Immature natural killer cell (primary cell): ENCODE results near the gene SLC23A1. TPM values are rescaled to one million over a fixed set of nuclear protein-coding genes. Genes with fewer than 3 reads are reported as not detected.

Experiments
- DNase-seq, 3 donors: peaks; one replicate each; pipeline ENCODE4 v3.0.0; 2022; ENCODE audit warnings: mixed read lengths in 1 of 3
- H3K27ac Mint-ChIP-seq, 6 donors: one replicate each; pipeline ENCODE4 v1.8.0; 2020; ENCODE audit warnings: mixed read lengths in 6 of 6, mild to moderate bottlenecking in 5 of 6, inconsistent platforms in 4 of 6, moderate library complexity in 3 of 6
- H3K27me3 Mint-ChIP-seq, 3 donors: one replicate each; pipeline ENCODE4 v1.8.0; 2020 to 2021; ENCODE audit warnings: low read depth in 3 of 3, mild to moderate bottlenecking in 3 of 3, mixed read lengths in 3 of 3, moderate library complexity in 3 of 3, inconsistent platforms in 1 of 3
- H3K36me3 Mint-ChIP-seq, 3 donors: one replicate each; pipeline ENCODE4 v1.8.0; 2020; ENCODE audit warnings: mixed read lengths in 3 of 3, inconsistent platforms in 2 of 3, mild to moderate bottlenecking in 2 of 3
- H3K4me1 Mint-ChIP-seq, 2 donors: one replicate each; pipeline ENCODE4 v1.8.0; 2020; ENCODE audit warnings: inconsistent platforms in 2 of 2, mild to moderate bottlenecking in 2 of 2, mixed read lengths in 2 of 2, moderate library complexity in 1 of 2
- H3K4me3 Mint-ChIP-seq, 5 donors: one replicate each; pipeline ENCODE4 v1.8.0; 2020; ENCODE audit warnings: mild to moderate bottlenecking in 5 of 5, mixed read lengths in 5 of 5, inconsistent platforms in 3 of 5, moderate library complexity in 3 of 5
- H3K9me3 Mint-ChIP-seq, 6 donors: one replicate each; pipeline ENCODE4 v1.8.0; 2020; ENCODE audit warnings: mild to moderate bottlenecking in 6 of 6, mixed read lengths in 6 of 6, inconsistent platforms in 4 of 6, moderate library complexity in 3 of 6
- polyA plus RNA-seq, 3 donors: library from polyadenylated mRNA; unstranded; fragments of 300-500 nt; fragmentation: Illumina TruSeq; gene quantifications; one replicate each; pipeline ENCODE4 v1.2.3, GENCODE V29; 2021

SLC23A1 gene
- polyA plus RNA-seq, result under 1 TPM in 1 of 3 donors, not detected in 2; 0.19 TPM

DNA sequence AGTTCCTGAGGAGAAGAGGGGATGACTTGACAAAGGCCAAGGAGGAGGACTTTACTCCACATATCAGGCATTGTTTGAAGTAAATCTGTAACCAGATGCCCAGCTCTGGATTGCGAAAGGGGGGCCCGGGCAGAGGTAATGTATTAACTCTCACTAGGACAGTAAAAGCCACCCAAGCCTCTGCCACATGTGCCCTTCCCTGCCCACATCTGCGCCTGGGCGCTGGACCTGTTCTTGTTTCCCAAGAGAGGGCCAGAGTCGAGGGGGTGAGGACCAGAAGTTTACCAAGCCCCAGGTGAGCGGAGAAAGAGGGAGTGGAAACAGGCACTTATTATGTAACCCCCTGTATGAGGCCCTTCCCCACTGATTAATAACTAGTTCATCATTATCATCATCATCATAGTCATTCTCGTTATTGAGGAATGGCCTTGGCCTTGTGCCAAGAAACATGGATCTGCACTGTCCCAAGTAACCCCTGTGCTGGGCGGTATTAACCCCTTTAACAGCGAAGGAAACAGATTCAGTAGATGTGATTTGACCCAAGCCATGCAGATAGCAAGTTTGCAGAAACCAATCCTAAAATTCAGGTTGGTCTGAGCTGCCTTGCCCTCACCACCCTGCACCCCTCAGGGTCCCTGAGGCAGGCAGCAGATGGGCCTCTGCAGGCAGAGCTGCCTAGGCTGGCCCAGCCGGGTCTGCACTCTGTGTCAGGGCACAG, at the start of gene SLC23A1:
Gene SLC23A1 (minus strand): TSS at position 23 of the 718 bp plus-strand sequence. CDS start 44 bp downstream, outside the sequence.
- peak within 1 kb of the TSS in 3 of 5 donors; percentile 20 to 47 (median 30) for H3K4me3 Mint-ChIP-seq
- H3K36me3 Mint-ChIP-seq, result no peaks in the 10 kb centered on the region
- H3K9me3 Mint-ChIP-seq, result no peaks in the 10 kb centered on the region
- peaks cover 23 to 32% of the 10 kb centered on the region in 2 donors for H3K4me1 Mint-ChIP-seq
- peak within 1 kb of the TSS in 3 of 6 donors; percentile 16 to 57 (median 53) for H3K27ac Mint-ChIP-seq
- peaks cover 0 to 4% (median 0%) of the 10 kb centered on the region in 3 donors for H3K27me3 Mint-ChIP-seq
- DNase-seq, result no peak

DNA sequence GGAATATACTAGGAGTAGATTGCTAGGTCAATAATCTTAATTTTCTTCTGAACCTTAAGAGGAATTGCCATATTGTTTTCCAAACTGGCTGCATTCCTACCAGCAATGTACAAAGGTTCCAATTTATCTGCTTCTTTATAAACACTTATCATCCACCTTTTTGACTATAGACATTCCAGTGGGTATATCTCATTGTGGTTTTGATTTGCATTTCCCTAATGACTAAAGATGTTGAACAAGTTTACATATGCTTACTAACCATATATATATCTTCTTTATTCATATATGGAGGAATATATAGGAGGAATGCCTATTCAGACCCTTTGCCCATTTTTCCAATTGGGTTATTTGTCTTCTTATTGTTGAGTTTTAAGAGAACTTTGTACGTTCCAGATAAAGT, 48.6 kb upstream of the SLC23A1 start:
- Mint-ChIP-seq H3K4me3 (no peak overlapping the region), H3K4me1 (no peaks in the 10 kb centered on the region), H3K36me3 (peaks cover 0 to 19% (median 16%) of the 10 kb centered on the region in 3 donors), H3K27ac (no peak overlapping the region), H3K9me3 (no peaks in the 10 kb centered on the region), H3K27me3 (no peaks in the 10 kb centered on the region)
- DNase-seq, result no peak

DNA sequence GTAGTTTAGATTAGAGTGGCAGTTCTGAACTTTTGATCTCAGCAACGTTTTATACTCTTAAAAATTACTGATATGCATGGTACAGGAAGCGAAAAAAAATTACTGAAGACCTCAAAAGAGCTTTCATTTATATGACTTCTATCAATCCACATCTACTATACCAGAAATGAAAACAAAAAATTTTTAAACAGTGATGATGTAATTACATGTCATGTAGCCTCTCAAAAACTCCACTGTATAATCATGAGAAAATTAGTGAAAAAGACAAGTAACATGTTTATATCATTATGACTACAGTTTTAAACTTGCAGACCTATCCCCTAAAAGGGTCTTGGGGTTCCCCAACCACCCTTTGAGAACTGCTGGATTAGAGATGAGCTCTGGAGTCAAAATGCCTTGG, 46.9 kb upstream of the SLC23A1 start:
- H3K4me3 Mint-ChIP-seq, result no peak overlapping the region
- no peaks in the 10 kb centered on the region for H3K4me1 Mint-ChIP-seq
- H3K9me3 Mint-ChIP-seq, result no peaks in the 10 kb centered on the region
- no peaks in the 10 kb centered on the region for H3K27me3 Mint-ChIP-seq
- peaks cover 6 to 26% (median 19%) of the 10 kb centered on the region in 3 donors for H3K36me3 Mint-ChIP-seq
- no peak overlapping the region for H3K27ac Mint-ChIP-seq
- no peak for DNase-seq

DNA sequence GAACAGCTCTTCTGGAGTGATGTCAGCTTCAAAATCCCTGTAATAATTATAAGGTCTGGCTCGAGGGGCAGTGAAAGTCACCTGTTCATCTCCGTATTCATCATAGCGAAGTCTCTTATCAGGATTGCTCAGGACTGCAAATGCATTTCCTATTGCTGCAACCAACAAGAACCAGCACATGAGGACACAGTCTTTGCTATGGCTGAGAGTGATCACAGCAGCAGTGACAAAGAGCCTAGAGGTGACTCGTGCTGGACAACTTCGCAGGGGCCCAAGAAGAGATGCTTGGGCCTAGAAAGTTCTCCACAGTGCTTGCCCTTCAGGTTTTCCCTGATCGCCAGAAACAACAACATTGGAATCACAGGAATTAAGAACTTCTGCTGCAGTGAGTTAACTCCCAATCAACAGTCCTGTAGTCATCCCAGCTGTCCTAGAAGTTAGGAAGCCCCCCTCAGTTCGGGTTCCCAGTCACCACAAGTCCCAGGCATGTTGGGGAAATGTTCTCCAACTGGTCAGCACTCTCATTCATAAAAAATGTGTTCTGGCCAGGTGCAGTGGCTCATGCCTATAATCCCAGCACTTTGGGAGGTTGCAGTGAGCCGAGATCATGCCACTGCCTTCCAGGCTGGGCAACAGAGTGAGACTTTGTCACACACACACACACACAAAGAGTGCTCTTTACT, 43.2 kb upstream of the SLC23A1 start:
- no peaks in the 10 kb centered on the region for H3K27me3 Mint-ChIP-seq
- no peak overlapping the region for H3K27ac Mint-ChIP-seq
- H3K4me3 Mint-ChIP-seq, result no peak overlapping the region
- DNase-seq, result no peak
- peaks cover 12 to 40% (median 31%) of the 10 kb centered on the region in 3 donors for H3K36me3 Mint-ChIP-seq
- peaks cover 4 to 7% of the 10 kb centered on the region in 2 donors for H3K4me1 Mint-ChIP-seq
- H3K9me3 Mint-ChIP-seq, result no peaks in the 10 kb centered on the region

DNA sequence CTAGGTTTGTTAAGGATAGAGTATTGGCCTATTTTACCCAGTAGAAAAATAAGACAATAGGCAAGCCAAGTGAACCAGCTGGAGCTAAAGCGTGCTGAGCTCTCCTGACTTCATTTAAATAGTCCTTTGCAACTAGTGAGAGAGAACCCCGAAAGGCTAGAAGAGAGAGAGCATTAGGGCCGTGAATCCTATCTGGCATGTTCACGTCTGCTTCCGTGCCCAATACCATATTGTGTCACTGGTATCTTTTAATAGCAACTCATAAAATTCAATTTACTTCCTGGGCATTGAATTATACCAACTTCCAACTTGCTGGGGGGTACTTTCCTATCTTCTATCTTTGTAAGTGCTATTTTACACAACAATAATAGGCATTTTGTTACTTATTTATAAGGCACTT, 42.4 kb upstream of the SLC23A1 start:
- H3K27ac Mint-ChIP-seq, result no peak overlapping the region
- no peak for DNase-seq
- H3K9me3 Mint-ChIP-seq, result no peaks in the 10 kb centered on the region
- no peak overlapping the region for H3K4me3 Mint-ChIP-seq
- H3K27me3 Mint-ChIP-seq, result no peaks in the 10 kb centered on the region
- H3K4me1 Mint-ChIP-seq, result peaks cover 4 to 7% of the 10 kb centered on the region in 2 donors
- H3K36me3 Mint-ChIP-seq, result peaks cover 12 to 40% (median 27%) of the 10 kb centered on the region in 3 donors

DNA sequence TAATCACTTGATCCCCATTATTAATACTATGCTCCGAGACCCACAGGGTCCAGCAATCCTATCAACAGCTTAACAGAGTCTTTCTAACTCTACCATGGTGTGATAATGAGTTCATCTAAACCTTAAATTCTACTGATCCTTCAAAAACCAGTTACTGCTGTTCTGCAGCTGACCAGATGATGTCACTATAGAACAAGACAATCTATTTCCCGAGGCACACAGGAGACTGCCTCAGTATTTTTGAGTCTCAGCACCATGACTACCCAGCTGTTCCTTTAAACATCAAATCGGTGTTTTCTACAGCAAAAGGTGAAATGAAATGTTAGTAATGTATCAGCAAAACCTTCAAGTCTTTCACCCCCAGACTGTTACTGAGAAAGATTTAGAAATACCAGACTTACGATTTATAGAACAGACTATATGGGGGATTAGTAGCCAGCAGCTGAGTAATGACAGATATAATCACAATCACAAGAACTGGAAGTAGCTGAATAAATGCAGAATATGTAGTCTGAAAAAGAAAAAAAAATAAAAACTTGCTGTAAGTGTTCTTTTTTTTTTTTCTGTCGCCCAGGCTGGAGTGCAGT, 39.3 kb upstream of the SLC23A1 start:
- H3K4me1 Mint-ChIP-seq, result peaks cover 4 to 7% of the 10 kb centered on the region in 2 donors
- H3K27me3 Mint-ChIP-seq, result no peaks in the 10 kb centered on the region
- peaks cover 12 to 45% (median 30%) of the 10 kb centered on the region in 3 donors for H3K36me3 Mint-ChIP-seq
- H3K27ac Mint-ChIP-seq, result peak overlapping the region in 1 of 6 donors; percentile 77
- H3K9me3 Mint-ChIP-seq, result no peaks in the 10 kb centered on the region
- no peak overlapping the region for H3K4me3 Mint-ChIP-seq
- DNase-seq, result peak; percentile 69 to 77 (median 71)

DNA sequence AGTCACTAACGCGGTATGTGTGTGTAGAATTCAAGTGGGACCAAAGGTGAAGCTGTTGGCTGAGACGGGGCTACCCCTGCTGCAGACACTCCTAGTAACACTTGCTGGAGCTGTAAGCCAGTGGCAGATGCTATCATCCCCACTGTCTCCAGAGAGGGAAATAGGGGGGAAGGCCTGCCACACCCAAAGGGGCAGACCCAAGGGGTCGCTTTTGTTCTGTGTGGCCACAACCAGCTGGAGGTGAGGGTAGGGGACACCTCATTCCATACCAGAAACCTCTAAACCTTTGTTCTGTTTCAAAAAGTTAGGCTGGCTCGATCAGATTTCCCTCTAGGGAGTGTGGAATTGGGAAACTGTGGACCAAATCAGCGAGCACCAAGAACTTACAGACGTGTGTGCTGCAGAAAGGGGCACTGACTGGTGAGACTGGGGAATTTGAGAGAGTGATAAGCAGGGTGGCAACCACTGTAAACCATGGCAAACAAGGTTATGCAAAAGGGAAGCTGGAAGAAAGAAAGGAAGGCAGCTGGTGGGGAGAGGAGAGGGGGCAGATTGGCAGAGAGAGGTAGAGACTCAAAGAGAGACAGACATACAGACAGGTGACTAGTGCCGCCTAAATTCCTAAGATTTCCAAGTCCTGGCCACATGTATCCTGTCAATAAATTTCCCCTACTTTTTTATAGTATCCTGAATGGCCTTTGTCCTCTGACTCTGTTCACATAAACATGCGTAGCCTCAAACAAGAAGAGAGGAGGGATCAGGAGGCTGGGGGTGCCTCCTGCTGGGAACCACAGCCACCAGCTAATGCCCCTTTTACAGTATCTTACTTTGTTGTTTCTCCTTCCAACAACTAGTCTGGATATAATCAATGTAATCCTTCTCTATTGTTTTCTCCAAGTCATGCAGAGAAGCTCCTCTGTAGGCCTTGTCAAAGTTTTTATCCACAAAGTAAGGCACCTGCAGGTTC, 36.4 kb upstream of the SLC23A1 start:
- Mint-ChIP-seq H3K27me3 (no peaks in the 10 kb centered on the region), H3K4me3 (no peak overlapping the region), H3K27ac (peak overlapping the region in 2 of 6 donors; percentile 22 to 58), H3K9me3 (no peaks in the 10 kb centered on the region), H3K36me3 (peaks cover 5 to 31% (median 27%) of the 10 kb centered on the region in 3 donors), H3K4me1 (peaks cover 4 to 7% of the 10 kb centered on the region in 2 donors)
- DNase-seq, result no peak

DNA sequence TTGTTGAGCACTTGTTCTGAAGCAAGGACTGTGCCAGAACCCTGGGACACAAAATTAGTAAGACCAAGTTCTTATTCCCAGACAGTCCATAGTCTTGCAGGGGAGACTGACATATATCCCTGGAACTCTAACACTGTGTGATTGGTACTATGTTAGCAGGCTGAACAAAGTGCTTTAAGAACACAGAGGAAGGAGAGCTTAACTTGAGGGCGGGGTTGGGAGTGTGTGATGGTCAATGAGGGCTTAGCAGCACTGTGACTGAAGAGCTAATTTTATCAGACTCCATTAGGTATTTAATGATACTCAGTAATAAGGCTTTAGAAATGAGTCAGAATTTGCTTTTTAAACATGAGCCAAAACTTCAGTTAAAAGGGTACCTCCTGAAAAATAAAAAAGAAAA, 35.7 kb upstream of the SLC23A1 start:
- Mint-ChIP-seq H3K4me1 (peaks cover 4 to 7% of the 10 kb centered on the region in 2 donors), H3K36me3 (peaks cover 5 to 29% (median 21%) of the 10 kb centered on the region in 3 donors), H3K27ac (no peak overlapping the region), H3K9me3 (no peaks in the 10 kb centered on the region), H3K27me3 (no peaks in the 10 kb centered on the region), H3K4me3 (no peak overlapping the region)
- no peak for DNase-seq

DNA sequence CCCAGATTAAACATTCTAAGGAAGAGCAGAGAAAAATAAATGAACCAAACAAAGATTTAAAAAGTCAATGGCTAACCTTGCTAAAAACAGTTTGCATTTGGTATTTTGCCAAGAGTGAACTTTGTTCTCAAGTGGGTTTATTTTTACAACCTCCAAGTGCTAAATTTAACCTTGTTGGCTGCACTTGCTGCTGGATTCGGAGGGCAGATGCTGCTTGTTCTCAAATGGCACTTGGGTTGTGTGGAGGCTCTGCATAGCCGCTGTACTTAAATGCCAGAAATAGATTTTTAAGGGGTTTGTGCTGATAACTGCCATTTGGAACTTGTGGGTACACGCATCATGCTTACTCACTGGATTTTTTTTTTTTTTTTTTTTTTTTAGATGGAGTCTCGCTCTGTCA, 34.1 kb upstream of the SLC23A1 start:
- Mint-ChIP-seq H3K4me3 (no peak overlapping the region), H3K4me1 (peaks cover under 1 to 3% of the 10 kb centered on the region in 2 donors), H3K36me3 (peaks cover 2 to 28% (median 19%) of the 10 kb centered on the region in 3 donors), H3K27me3 (no peaks in the 10 kb centered on the region), H3K9me3 (no peaks in the 10 kb centered on the region), H3K27ac (no peak overlapping the region)
- DNase-seq, result no peak

DNA sequence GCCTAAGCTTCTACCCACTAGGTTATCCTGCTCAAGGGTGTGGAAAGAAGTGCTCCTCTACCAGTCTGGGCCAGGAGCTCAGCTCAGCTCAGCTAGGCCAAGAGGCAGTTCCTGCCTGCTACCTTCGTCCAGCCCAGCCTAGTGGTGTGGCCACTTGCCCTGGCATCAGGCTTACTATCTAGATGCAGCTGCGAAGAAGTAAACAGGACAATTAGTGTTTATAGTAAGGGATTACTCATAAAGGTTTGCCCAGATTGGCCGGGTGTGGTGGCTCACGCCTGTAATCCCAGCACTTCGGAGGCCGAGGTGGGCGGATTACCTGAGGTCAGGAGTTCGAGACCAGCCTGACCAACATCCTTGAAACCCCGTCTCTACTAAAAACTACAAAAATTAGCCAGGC, 33.6 kb upstream of the SLC23A1 start:
- Mint-ChIP-seq H3K36me3 (peaks cover 0 to 26% (median 17%) of the 10 kb centered on the region in 3 donors), H3K4me1 (no peaks in the 10 kb centered on the region), H3K4me3 (no peak overlapping the region), H3K9me3 (no peaks in the 10 kb centered on the region), H3K27ac (no peak overlapping the region), H3K27me3 (no peaks in the 10 kb centered on the region)
- DNase-seq, result no peak

DNA sequence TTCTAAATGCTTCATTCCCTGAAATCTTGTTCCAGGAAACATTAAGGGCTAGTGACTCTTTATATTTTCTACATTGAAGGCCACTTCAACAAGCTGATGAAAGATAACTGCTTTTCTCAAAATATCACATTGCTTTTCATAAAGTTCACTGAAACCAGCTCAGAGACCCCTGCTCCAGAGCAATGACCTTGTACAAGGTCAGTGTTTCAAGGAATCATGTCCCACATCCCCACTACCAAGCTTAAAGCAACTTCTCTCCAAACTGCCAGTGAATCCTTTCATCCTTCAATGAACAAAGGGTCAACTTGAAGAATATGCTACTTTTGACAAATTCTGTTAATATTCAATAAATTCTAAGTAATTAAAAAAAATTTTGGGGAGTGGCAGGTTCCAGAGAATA, 32.8 kb upstream of the SLC23A1 start:
- Mint-ChIP-seq H3K4me3 (no peak overlapping the region), H3K9me3 (no peaks in the 10 kb centered on the region), H3K36me3 (peaks cover 0 to 26% (median 17%) of the 10 kb centered on the region in 3 donors), H3K4me1 (no peaks in the 10 kb centered on the region), H3K27me3 (no peaks in the 10 kb centered on the region), H3K27ac (no peak overlapping the region)
- DNase-seq, result no peak

DNA sequence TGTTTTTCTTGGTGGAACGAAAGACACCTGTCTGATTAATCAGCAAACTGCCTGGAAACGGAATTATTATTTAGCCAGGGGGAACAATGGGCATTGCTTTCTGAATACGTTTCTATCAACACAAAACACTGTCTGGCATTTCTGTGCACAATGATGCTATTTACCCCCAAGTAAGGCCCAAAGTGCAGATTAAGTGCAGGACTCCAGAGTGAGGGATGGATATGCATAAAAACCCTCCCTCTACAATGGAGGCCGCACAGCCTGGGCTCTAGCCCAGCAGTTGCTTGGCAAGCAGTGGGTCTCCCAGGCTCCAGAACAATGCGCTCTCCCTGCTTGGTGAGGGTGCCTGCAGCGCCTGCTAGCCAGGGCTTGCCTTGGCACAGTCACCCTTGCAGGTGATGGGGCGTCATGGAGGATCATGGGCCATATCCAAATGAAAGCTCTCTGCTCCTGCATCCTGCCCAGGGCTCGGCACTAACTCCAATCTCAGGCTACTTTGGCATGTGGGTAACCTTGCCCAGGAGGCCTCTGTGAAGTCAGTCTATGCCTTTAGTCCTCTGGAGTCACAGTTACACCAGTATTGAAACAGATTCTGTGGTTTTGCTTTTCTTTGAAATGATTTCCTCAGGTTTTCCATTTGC, 32.2 kb upstream of the SLC23A1 start:
- no peaks in the 10 kb centered on the region for H3K9me3 Mint-ChIP-seq
- no peaks in the 10 kb centered on the region for H3K27me3 Mint-ChIP-seq
- H3K4me1 Mint-ChIP-seq, result no peaks in the 10 kb centered on the region
- peaks cover 0 to 26% (median 17%) of the 10 kb centered on the region in 3 donors for H3K36me3 Mint-ChIP-seq
- no peak overlapping the region for H3K27ac Mint-ChIP-seq
- H3K4me3 Mint-ChIP-seq, result no peak overlapping the region
- DNase-seq, result no peak

DNA sequence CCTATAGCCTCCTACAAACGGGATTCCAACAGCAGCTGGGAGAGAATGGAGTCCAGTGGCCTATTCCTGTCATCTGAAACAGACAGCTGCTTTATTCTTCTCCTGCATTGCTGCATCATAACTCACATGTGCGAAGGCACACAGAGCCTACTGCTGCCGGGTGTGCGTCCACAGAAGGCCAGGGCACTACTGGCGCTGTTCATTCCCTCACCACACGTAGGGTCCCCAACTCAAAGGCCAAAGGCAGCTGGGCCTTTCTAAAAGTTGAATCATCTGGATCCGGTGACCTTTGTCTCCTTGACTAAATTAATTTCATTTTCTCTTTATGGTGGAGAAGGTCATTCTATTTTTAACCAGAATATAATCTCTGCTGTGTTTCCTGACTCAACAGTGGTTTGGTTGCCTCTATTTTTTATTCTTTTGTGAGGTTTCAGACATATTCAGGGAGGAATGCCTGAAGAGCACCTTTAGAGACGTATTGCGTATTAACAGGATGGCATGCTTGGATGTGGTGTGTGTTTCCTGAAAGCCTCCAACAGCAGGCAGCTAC, 31.6 kb upstream of the SLC23A1 start:
- no peak for DNase-seq
- no peaks in the 10 kb centered on the region for H3K4me1 Mint-ChIP-seq
- no peak overlapping the region for H3K27ac Mint-ChIP-seq
- H3K9me3 Mint-ChIP-seq, result no peaks in the 10 kb centered on the region
- H3K36me3 Mint-ChIP-seq, result peaks cover 0 to 23% (median 17%) of the 10 kb centered on the region in 3 donors
- no peaks in the 10 kb centered on the region for H3K27me3 Mint-ChIP-seq
- H3K4me3 Mint-ChIP-seq, result no peak overlapping the region
